Peyer's patch (tissue), 4 donors: Measurements from ENCODE around the gene CDCA3.

Source experiments
- CTCF ChIP-seq, 6 experiments: fragments of 450-650 bp in 4 of 6; fragments of 200-600 bp in 2 of 6; sonication (generic) in 1 of 6; IDR thresholded peaks; one replicate each; pipeline ENCODE4 v1.5.1; 2017 to 2019; ENCODE audit warnings: antibody characterized with exemption in 6 of 6, mild to moderate bottlenecking in 3 of 6, moderate library complexity in 1 of 6
- POLR2A ChIP-seq, 2 donors: fragments of 450-650 bp; IDR thresholded peaks; one replicate each; pipeline ENCODE4 v1.5.1; 2017; ENCODE audit warnings: antibody characterized with exemption in 2 of 2, mild to moderate bottlenecking in 2 of 2, moderate library complexity in 2 of 2

GRCh38 chr12:6849427-6849826, 1.7 kb downstream of the CDCA3 start:
- no peak for TF ChIP-seq CTCF (IDR thresholded peaks at IDR 0.05)
- TF ChIP-seq POLR2A (IDR thresholded peaks at IDR 0.05): no peak
